ENCODE results near the gene FBXO30. TPM values are rescaled to one million over a fixed set of nuclear protein-coding genes. Genes with fewer than 3 reads are reported as not detected.

FBXO30 gene
- total and polyA plus RNA-seq, 2 donors = 2.6 to 5.7 TPM

GRCh38 chr6:145844933-145845540 is 30.4 kb upstream of the FBXO30 start:
- Histone ChIP-seq H3K9me3 (ENCODE audit: control insufficient read depth in 2 of 2, insufficient read depth in 1 of 2, low read length in 1 of 2) (no peaks in the 10 kb centered on the region), H3K36me3 (ENCODE audit: control insufficient read depth in 2 of 2, insufficient read depth in 2 of 2, low read length in 1 of 2) (no peaks in the 10 kb centered on the region), H3K27ac (ENCODE audit: low read depth in 1 of 2, low read length in 1 of 2) (no peak overlapping the region), H3K27me3 (ENCODE audit: control insufficient read depth in 2 of 2, insufficient read depth in 1 of 2, low read length in 1 of 2) (no peaks in the 10 kb centered on the region), H3K4me1 (ENCODE audit: control insufficient read depth in 2 of 2, insufficient read depth in 2 of 2, low read length in 2 of 2) (no peaks in the 10 kb centered on the region), H3K4me3 (ENCODE audit: low read length in 2 of 2) (no peak overlapping the region)
- WGBS = 90% methylated on average over 4 of the region's 4 CpGs
- no peak for DNase-seq (ENCODE audit: low read depth in 6 of 9, low spot score in 9 of 9)

- Histone ChIP-seq H3K4me1 (ENCODE audit: control insufficient read depth in 2 of 2, insufficient read depth in 2 of 2, low read length in 2 of 2) (no peaks in the 10 kb centered on the region), H3K36me3 (ENCODE audit: control insufficient read depth in 2 of 2, insufficient read depth in 2 of 2, low read length in 1 of 2) (no peaks in the 10 kb centered on the region), H3K4me3 (ENCODE audit: low read length in 2 of 2) (no peak overlapping the region), H3K9me3 (ENCODE audit: control insufficient read depth in 2 of 2, insufficient read depth in 1 of 2, low read length in 1 of 2) (no peaks in the 10 kb centered on the region), H3K27me3 (ENCODE audit: control insufficient read depth in 2 of 2, insufficient read depth in 1 of 2, low read length in 1 of 2) (no peaks in the 10 kb centered on the region), H3K27ac (ENCODE audit: low read depth in 1 of 2, low read length in 1 of 2) (no peak overlapping the region)
- WGBS = 98% methylated on average over 3 of the region's 3 CpGs
- DNase-seq (ENCODE audit: low read depth in 6 of 9, low spot score in 9 of 9) = no peak
Measured at GRCh38 chr6:145842693-145843546, 28.3 kb upstream of the FBXO30 start.

GRCh38 chr6:145841668-145842067 is 27.1 kb upstream of the FBXO30 start:
- WGBS = 92% methylated on average over 2 of the region's 2 CpGs
- no peak for DNase-seq (ENCODE audit: low read depth in 6 of 9, low spot score in 9 of 9)
- H3K27ac ChIP-seq (ENCODE audit: low read depth in 1 of 2, low read length in 1 of 2) = no peak overlapping the region
- no peaks in the 10 kb centered on the region for H3K27me3 ChIP-seq (ENCODE audit: control insufficient read depth in 2 of 2, insufficient read depth in 1 of 2, low read length in 1 of 2)
- H3K4me3 ChIP-seq (ENCODE audit: low read length in 2 of 2) = no peak overlapping the region
- no peaks in the 10 kb centered on the region for H3K4me1 ChIP-seq (ENCODE audit: control insufficient read depth in 2 of 2, insufficient read depth in 2 of 2, low read length in 2 of 2)
- no peaks in the 10 kb centered on the region for H3K36me3 ChIP-seq (ENCODE audit: control insufficient read depth in 2 of 2, insufficient read depth in 2 of 2, low read length in 1 of 2)
- H3K9me3 ChIP-seq (ENCODE audit: control insufficient read depth in 2 of 2, insufficient read depth in 1 of 2, low read length in 1 of 2) = no peaks in the 10 kb centered on the region

GRCh38 chr6:145839653-145840052 is 25.1 kb upstream of the FBXO30 start:
- no peaks in the 10 kb centered on the region for H3K27me3 ChIP-seq (ENCODE audit: control insufficient read depth in 2 of 2, insufficient read depth in 1 of 2, low read length in 1 of 2)
- no peak overlapping the region for H3K4me3 ChIP-seq (ENCODE audit: low read length in 2 of 2)
- no peaks in the 10 kb centered on the region for H3K9me3 ChIP-seq (ENCODE audit: control insufficient read depth in 2 of 2, insufficient read depth in 1 of 2, low read length in 1 of 2)
- H3K27ac ChIP-seq (ENCODE audit: low read depth in 1 of 2, low read length in 1 of 2) = no peak overlapping the region
- DNase-seq (ENCODE audit: low read depth in 6 of 9, low spot score in 9 of 9) = peak in 1 of 9 donors; percentile 10
- H3K36me3 ChIP-seq (ENCODE audit: control insufficient read depth in 2 of 2, insufficient read depth in 2 of 2, low read length in 1 of 2) = no peaks in the 10 kb centered on the region
- no peaks in the 10 kb centered on the region for H3K4me1 ChIP-seq (ENCODE audit: control insufficient read depth in 2 of 2, insufficient read depth in 2 of 2, low read length in 2 of 2)

- no peaks in the 10 kb centered on the region for H3K27me3 ChIP-seq (ENCODE audit: control insufficient read depth in 2 of 2, insufficient read depth in 1 of 2, low read length in 1 of 2)
- H3K36me3 ChIP-seq (ENCODE audit: control insufficient read depth in 2 of 2, insufficient read depth in 2 of 2, low read length in 1 of 2) = no peaks in the 10 kb centered on the region
- DNase-seq (ENCODE audit: low read depth in 6 of 9, low spot score in 9 of 9) = no peak
- no peak overlapping the region for H3K27ac ChIP-seq (ENCODE audit: low read depth in 1 of 2, low read length in 1 of 2)
- 100% methylated on average over 1 of the region's 1 CpG for WGBS
- H3K4me1 ChIP-seq (ENCODE audit: control insufficient read depth in 2 of 2, insufficient read depth in 2 of 2, low read length in 2 of 2) = no peaks in the 10 kb centered on the region
- H3K4me3 ChIP-seq (ENCODE audit: low read length in 2 of 2) = no peak overlapping the region
- H3K9me3 ChIP-seq (ENCODE audit: control insufficient read depth in 2 of 2, insufficient read depth in 1 of 2, low read length in 1 of 2) = no peaks in the 10 kb centered on the region
Measured at GRCh38 chr6:145838305-145838704, 23.7 kb upstream of the FBXO30 start.

- Histone ChIP-seq H3K27me3 (ENCODE audit: control insufficient read depth in 2 of 2, insufficient read depth in 1 of 2, low read length in 1 of 2) (no peaks in the 10 kb centered on the region), H3K4me1 (ENCODE audit: control insufficient read depth in 2 of 2, insufficient read depth in 2 of 2, low read length in 2 of 2) (no peaks in the 10 kb centered on the region), H3K36me3 (ENCODE audit: control insufficient read depth in 2 of 2, insufficient read depth in 2 of 2, low read length in 1 of 2) (no peaks in the 10 kb centered on the region), H3K27ac (ENCODE audit: low read depth in 1 of 2, low read length in 1 of 2) (no peak overlapping the region), H3K4me3 (ENCODE audit: low read length in 2 of 2) (no peak overlapping the region), H3K9me3 (ENCODE audit: control insufficient read depth in 2 of 2, insufficient read depth in 1 of 2, low read length in 1 of 2) (no peaks in the 10 kb centered on the region)
- 97% methylated on average over 1 of the region's 1 CpG for WGBS
- DNase-seq (ENCODE audit: low read depth in 6 of 9, low spot score in 9 of 9) = no peak
Measured at GRCh38 chr6:145836772-145837171, 22.2 kb upstream of the FBXO30 start.

GRCh38 chr6:145836170-145836569 is 21.6 kb upstream of the FBXO30 start:
- no peak overlapping the region for H3K4me3 ChIP-seq (ENCODE audit: low read length in 2 of 2)
- no peak for DNase-seq (ENCODE audit: low read depth in 6 of 9, low spot score in 9 of 9)
- no peaks in the 10 kb centered on the region for H3K4me1 ChIP-seq (ENCODE audit: control insufficient read depth in 2 of 2, insufficient read depth in 2 of 2, low read length in 2 of 2)
- no peaks in the 10 kb centered on the region for H3K36me3 ChIP-seq (ENCODE audit: control insufficient read depth in 2 of 2, insufficient read depth in 2 of 2, low read length in 1 of 2)
- 96% methylated on average over 2 of the region's 2 CpGs for WGBS
- no peaks in the 10 kb centered on the region for H3K27me3 ChIP-seq (ENCODE audit: control insufficient read depth in 2 of 2, insufficient read depth in 1 of 2, low read length in 1 of 2)
- H3K27ac ChIP-seq (ENCODE audit: low read depth in 1 of 2, low read length in 1 of 2) = no peak overlapping the region
- H3K9me3 ChIP-seq (ENCODE audit: control insufficient read depth in 2 of 2, insufficient read depth in 1 of 2, low read length in 1 of 2) = no peaks in the 10 kb centered on the region

GRCh38 chr6:145830612-145831011 is 16.0 kb upstream of the FBXO30 start:
- H3K27ac ChIP-seq (ENCODE audit: low read depth in 1 of 2, low read length in 1 of 2) = no peak overlapping the region
- H3K27me3 ChIP-seq (ENCODE audit: control insufficient read depth in 2 of 2, insufficient read depth in 1 of 2, low read length in 1 of 2) = no peaks in the 10 kb centered on the region
- no peak for DNase-seq (ENCODE audit: low read depth in 6 of 9, low spot score in 9 of 9)
- no peaks in the 10 kb centered on the region for H3K9me3 ChIP-seq (ENCODE audit: control insufficient read depth in 2 of 2, insufficient read depth in 1 of 2, low read length in 1 of 2)
- H3K4me3 ChIP-seq (ENCODE audit: low read length in 2 of 2) = no peak overlapping the region
- H3K4me1 ChIP-seq (ENCODE audit: control insufficient read depth in 2 of 2, insufficient read depth in 2 of 2, low read length in 2 of 2) = no peaks in the 10 kb centered on the region
- H3K36me3 ChIP-seq (ENCODE audit: control insufficient read depth in 2 of 2, insufficient read depth in 2 of 2, low read length in 1 of 2) = no peaks in the 10 kb centered on the region

GRCh38 chr6:145829950-145830349 is 15.4 kb upstream of the FBXO30 start:
- 92% methylated on average over 2 of the region's 2 CpGs for WGBS
- Histone ChIP-seq H3K27ac (ENCODE audit: low read depth in 1 of 2, low read length in 1 of 2) (no peak overlapping the region), H3K27me3 (ENCODE audit: control insufficient read depth in 2 of 2, insufficient read depth in 1 of 2, low read length in 1 of 2) (no peaks in the 10 kb centered on the region), H3K4me3 (ENCODE audit: low read length in 2 of 2) (no peak overlapping the region), H3K36me3 (ENCODE audit: control insufficient read depth in 2 of 2, insufficient read depth in 2 of 2, low read length in 1 of 2) (no peaks in the 10 kb centered on the region), H3K4me1 (ENCODE audit: control insufficient read depth in 2 of 2, insufficient read depth in 2 of 2, low read length in 2 of 2) (no peaks in the 10 kb centered on the region), H3K9me3 (ENCODE audit: control insufficient read depth in 2 of 2, insufficient read depth in 1 of 2, low read length in 1 of 2) (no peaks in the 10 kb centered on the region)
- no peak for DNase-seq (ENCODE audit: low read depth in 6 of 9, low spot score in 9 of 9)

Data from thymus (tissue), 11 donors.